HG03378 (cell line): ENCODE data around the gene KL.
A peak's percentile ranks its signal among the peaks of the same experiment; 100 is the strongest.

Experiments used
- ATAC-seq: cut with Tn5 transposase; IDR thresholded peaks from one replicate; pipeline ENCODE4 v1.9.1; 2021; ENCODE audit warnings: mild to moderate bottlenecking, moderate library complexity; ENCODE audit not compliant: unreplicated experiment

KL gene

GRCh38 chr13:33016414-33017322 lies at the start of gene KL:
TSS of gene KL (plus strand) at chr13:33016423. CDS start at chr13:33016441, 18 bp downstream.
- peak; percentile 39 for ATAC-seq

GRCh38 chr13:32967584-32968182 lies 48.5 kb upstream of the KL start:
- ATAC-seq, result no peak

- ATAC-seq, result no peak
Measured at GRCh38 chr13:32968316-32968715, 47.9 kb upstream of the KL start.

GRCh38 chr13:32968793-32969192 lies 47.4 kb upstream of the KL start:
- no peak for ATAC-seq

- no peak for ATAC-seq
Measured at GRCh38 chr13:32969516-32969941, 46.7 kb upstream of the KL start.

- no peak for ATAC-seq
Measured at GRCh38 chr13:32976056-32976805, 40.0 kb upstream of the KL start.

GRCh38 chr13:32976912-32977311 lies 39.3 kb upstream of the KL start:
- ATAC-seq, result no peak

GRCh38 chr13:32977321-32977720 lies 38.9 kb upstream of the KL start:
- no peak for ATAC-seq

GRCh38 chr13:32978278-32978677 lies 37.9 kb upstream of the KL start:
- ATAC-seq, result no peak

GRCh38 chr13:32983058-32983457 lies 33.2 kb upstream of the KL start:
- no peak for ATAC-seq

- no peak for ATAC-seq
Measured at GRCh38 chr13:32984857-32985626, 31.2 kb upstream of the KL start.

GRCh38 chr13:32986552-32986951 lies 29.7 kb upstream of the KL start:
- no peak for ATAC-seq

- ATAC-seq, result no peak
Measured at GRCh38 chr13:32987462-32987861, 28.8 kb upstream of the KL start.

GRCh38 chr13:32988608-32989289 lies 27.5 kb upstream of the KL start:
- ATAC-seq, result no peak

- no peak for ATAC-seq
Measured at GRCh38 chr13:32989290-32989667, 26.9 kb upstream of the KL start.

GRCh38 chr13:32989942-32990341 lies 26.3 kb upstream of the KL start:
- ATAC-seq, result no peak

- no peak for ATAC-seq
Measured at GRCh38 chr13:32993145-32993544, 23.1 kb upstream of the KL start.

GRCh38 chr13:32997399-32997798 lies 18.8 kb upstream of the KL start:
- ATAC-seq, result no peak

- ATAC-seq, result no peak
Measured at GRCh38 chr13:32998966-32999365, 17.3 kb upstream of the KL start.

GRCh38 chr13:33000365-33000764 lies 15.9 kb upstream of the KL start:
- no peak for ATAC-seq
